Skeletal muscle cell (primary cell): Measurements from ENCODE around the gene ZNF343.
A peak's percentile ranks its signal among the peaks of the same experiment; 100 is the strongest.
"Not testable (repeated sequence)": the region's sequence is repeated elsewhere in the genome, so short reads cannot be mapped to it uniquely, and the experiment has no call there.

Experiments
- DNase-seq: peaks from one replicate; pipeline ENCODE4 v3.0.0-alpha.2; 2010; ENCODE audit warnings: low read depth
- H3K4me3 ChIP-seq: 2 replicates; pipeline ENCODE4 v1.5.1; 2011; ENCODE audit warnings: low read depth, mild to moderate bottlenecking, control low read depth, low read length, moderate library complexity

ZNF343 gene

GRCh38 chr20:2508631-2509467 lies at the start of gene ZNF343:
TSS of gene ZNF343 (minus strand) at chr20:2508915. CDS start at chr20:2493895, 15,020 bp downstream.
- peak; percentile 39 for DNase-seq
- peak within 1 kb of the TSS; percentile 92 for H3K4me3 ChIP-seq

- DNase-seq = no peak
- no peak overlapping the region for H3K4me3 ChIP-seq
These were observed 49.3 kb upstream of the ZNF343 start for GRCh38 chr20:2557873-2558580.

GRCh38 chr20:2545594-2545993 lies 36.9 kb upstream of the ZNF343 start:
- no peak overlapping the region for H3K4me3 ChIP-seq
- DNase-seq = no peak

GRCh38 chr20:2544211-2544610 lies 35.5 kb upstream of the ZNF343 start:
- DNase-seq = no peak
- H3K4me3 ChIP-seq = no peak overlapping the region

GRCh38 chr20:2542361-2542760 lies 33.6 kb upstream of the ZNF343 start:
- no peak for DNase-seq
- no peak overlapping the region for H3K4me3 ChIP-seq

- H3K4me3 ChIP-seq = no peak overlapping the region
- DNase-seq = no peak
These were observed 33.2 kb upstream of the ZNF343 start for GRCh38 chr20:2541940-2542339.

- no peak for DNase-seq
- H3K4me3 ChIP-seq = no peak overlapping the region
These were observed 30.4 kb upstream of the ZNF343 start for GRCh38 chr20:2538931-2539720.

- H3K4me3 ChIP-seq = no peak overlapping the region
- no peak for DNase-seq
These were observed 29.6 kb upstream of the ZNF343 start for GRCh38 chr20:2538356-2538755.

- no peak overlapping the region for H3K4me3 ChIP-seq
These were observed 28.4 kb upstream of the ZNF343 start for GRCh38 chr20:2537101-2537500.

GRCh38 chr20:2536560-2536986 lies 27.9 kb upstream of the ZNF343 start, which contains the start of gene TMC2:
TSS of gene TMC2 (plus strand) at chr20:2536573. CDS start at chr20:2536622, 49 bp downstream.
- no peak within 1 kb of the TSS for H3K4me3 ChIP-seq
- no peak for DNase-seq

More at GRCh38 chr20:2537101-2537500, 28.4 kb upstream of the ZNF343 start:
- DNase-seq = no peak

GRCh38 chr20:2535711-2536559 lies 27.2 kb upstream of the ZNF343 start:
- no peak for DNase-seq
- no peak overlapping the region for H3K4me3 ChIP-seq

- DNase-seq = no peak
- no peak overlapping the region for H3K4me3 ChIP-seq
These were observed 24.4 kb upstream of the ZNF343 start for GRCh38 chr20:2533118-2533517.

- no peak for DNase-seq
- no peak overlapping the region for H3K4me3 ChIP-seq
These were observed 20.1 kb upstream of the ZNF343 start for GRCh38 chr20:2528671-2529271.

GRCh38 chr20:2527762-2528161 lies 19.0 kb upstream of the ZNF343 start:
- no peak overlapping the region for H3K4me3 ChIP-seq
- no peak for DNase-seq

GRCh38 chr20:2526218-2526583 lies 17.5 kb upstream of the ZNF343 start:
- DNase-seq, H3K4me3 ChIP-seq: not testable (repeated sequence)

- no peak for DNase-seq
These were observed 16.2 kb upstream of the ZNF343 start for GRCh38 chr20:2524709-2525506.

GRCh38 chr20:2523919-2524708 lies 15.4 kb upstream of the ZNF343 start:
- peak overlapping the region; percentile 73 for H3K4me3 ChIP-seq
- DNase-seq = no peak

More at GRCh38 chr20:2524709-2525506, 16.2 kb upstream of the ZNF343 start:
- H3K4me3 ChIP-seq = peak overlapping the region; percentile 73
